Measurements from ENCODE around the gene JUND. TPM values are rescaled to one million over a fixed set of nuclear protein-coding genes. Genes with fewer than 3 reads are reported as not detected.
A peak's percentile ranks its signal among the peaks of the same experiment; 100 is the strongest.
"Not testable (repeated sequence)": the region's sequence is repeated elsewhere in the genome, so short reads cannot be mapped to it uniquely, and the experiment has no call there.

The JUND gene
- total RNA-seq (2014; rRNA removed; shearing (Covaris generic)) = 55.4 and 64.5 TPM in 2 replicates
- polyA plus RNA-seq (2015; cell fraction: cytosol; rRNA removed) = 98.9 and 105 TPM in 2 replicates
- polyA plus RNA-seq (2015; cell fraction: nucleus; rRNA removed) = 39.1 and 39.4 TPM in 2 replicates

DNA sequence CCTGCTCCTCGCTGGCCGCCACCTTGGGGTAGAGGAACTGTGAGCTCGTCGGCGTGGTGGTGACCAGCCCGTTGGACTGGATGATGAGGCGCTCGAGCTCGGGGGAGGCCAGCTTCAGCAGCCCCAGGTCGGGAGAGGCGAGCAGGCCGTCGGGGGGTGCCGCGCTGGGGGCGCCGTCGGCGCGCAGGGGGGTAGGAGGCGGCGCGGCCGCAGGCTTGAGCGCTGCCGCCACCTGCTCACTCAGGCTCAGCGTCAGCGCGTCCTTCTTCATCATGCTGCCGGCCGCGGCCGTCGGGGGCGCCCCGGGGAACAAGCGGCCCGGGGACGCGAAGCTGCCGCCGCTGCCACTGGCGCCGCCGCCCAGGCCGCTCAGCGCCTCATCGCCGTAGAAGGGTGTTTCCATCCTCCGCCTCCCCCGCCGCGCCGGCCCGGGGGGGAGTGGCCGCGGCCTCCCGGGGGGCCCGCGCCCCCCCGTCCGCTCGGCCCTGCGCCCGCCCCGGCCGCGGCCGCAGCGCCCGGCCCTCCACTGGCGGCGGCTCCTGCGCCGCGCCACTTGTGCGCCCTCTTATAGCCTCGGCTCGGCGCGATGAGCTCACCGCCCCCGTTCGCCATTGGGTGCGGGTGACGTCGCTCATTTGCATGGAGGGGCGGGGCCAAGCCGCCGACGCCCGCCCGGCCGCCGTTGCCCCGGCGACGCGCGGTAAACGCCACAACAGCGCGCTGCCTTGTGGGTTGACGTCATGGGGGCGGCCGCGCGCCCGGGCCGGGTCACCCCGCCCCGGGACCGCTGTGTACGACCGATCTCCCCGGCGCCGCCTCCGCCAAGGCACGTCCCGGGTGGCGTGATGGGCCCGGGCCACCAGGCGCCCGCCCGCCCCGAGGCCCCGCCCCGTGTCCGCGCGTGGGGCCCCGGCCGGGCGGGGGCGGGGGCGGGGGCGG lies at the start of gene JUND:
Gene JUND, minus strand, starts transcription at position 541 of the 939 bp plus-strand sequence. Its CDS starts 138 bp downstream, at position 403.
- DNase-seq (ENCODE audit: low read depth) = peak; percentile 95

GRCh38 chr19:18330868-18331267 lies 49.4 kb upstream of the JUND start:
- no peak for DNase-seq (ENCODE audit: low read depth)

DNA sequence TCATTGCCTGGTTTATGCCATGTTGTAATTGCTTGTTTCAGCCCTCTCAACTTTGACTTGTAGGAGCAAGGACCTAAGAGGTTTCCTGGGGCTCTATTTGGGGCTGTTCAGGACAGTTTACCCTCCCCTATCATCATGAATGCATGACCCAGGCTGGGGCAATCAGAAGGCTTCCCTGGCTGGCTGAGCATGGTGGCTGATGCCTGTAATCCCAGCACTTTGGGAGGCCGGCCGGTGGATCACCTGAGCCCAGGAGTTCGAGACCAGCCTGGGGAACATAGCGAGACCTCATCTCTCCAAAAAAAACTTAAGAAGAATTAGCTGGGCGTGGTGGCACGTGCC lies 47.6 kb upstream of the JUND start:
- DNase-seq (ENCODE audit: low read depth) = no peak

DNA sequence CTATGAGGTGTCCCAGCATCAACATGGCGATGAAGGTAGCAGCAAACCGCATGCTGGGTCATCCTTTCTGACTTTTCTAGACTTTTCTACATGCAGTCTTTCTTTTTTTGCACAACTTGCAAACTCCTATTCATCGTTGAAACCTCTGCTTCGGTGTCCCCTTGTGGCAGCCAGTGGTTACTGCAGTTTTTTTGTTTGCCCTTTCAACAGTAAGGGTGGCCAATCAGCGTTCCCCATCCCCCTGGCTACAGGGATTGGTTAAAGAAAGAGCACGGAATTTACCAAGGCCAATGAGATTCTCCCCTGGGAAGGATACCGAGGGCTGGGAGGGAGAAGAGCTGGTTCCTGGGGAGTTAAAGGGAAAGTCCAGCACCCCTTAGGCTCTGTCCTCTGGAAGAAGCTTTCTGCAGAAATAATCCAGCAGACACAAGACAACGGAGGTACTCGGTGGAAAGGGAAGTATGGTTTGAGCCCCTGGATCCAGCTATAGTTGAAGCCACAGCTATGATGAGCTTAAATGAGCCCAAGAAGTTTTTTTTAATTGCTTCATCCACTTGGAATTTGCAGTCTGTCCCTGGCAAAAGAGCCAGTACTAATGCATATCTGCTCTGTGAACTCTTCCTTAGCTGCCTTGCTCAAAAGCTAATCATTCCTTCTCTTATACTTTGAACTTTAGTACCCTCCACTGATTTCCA lies 47.1 kb upstream of the JUND start:
- DNase-seq (ENCODE audit: low read depth) = peak; percentile 95

DNA sequence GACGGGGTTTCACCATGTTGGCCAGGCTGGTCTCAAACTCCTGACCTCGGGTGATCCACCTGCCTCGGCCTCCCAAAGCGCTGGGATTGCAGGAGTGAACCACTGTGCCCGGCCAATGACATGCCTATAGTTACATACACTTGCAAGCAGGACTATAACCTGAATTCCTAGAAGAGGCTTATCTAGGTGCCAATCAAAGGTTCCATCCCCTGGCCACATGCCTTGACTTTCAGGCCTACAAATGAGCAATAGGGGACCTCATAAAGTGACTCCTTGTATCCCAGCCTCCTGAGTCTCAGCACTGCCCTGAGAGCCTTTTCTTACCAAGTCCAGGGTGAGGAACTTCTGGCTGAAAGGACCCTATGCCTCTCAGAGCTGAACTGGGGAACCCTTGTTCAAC lies 45.4 kb upstream of the JUND start:
- no peak for DNase-seq (ENCODE audit: low read depth)

GRCh38 chr19:18324373-18324731 lies 42.9 kb upstream of the JUND start:
- DNase-seq (ENCODE audit: low read depth) = not testable (repeated sequence)

DNA sequence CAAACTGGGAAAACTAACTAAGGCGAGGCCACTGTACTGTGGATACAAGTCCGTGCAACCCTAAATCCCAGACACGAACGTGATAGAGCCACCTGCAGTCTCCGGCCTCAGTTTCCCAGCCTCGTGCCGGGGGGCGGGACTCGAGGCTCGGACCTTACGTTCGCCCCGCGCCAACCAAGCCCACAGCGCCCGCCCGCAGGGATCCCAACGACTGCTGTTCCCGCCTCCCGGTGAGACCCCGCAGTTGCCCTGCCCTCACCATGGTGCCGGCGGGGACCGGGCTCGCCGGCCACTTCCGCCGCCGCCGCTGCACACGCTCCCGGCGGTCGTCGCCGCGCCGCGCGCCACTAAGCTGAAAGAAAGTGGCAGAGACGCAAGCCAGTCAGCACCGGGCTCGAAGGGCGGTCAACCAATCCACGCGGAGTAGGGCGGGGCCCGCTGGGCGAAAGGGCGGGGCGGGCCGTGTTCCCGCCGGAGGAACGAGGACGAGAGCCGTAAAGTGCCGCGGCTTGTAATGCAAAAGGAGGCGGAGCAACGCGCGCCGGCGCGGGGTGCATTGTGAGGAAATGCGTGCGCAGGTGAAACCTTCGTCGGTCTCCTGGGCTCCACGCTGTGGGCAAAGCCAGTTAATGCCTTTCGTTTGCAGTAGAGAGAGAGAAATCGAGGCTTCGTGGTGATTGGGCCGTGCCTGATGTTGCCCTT lies 41.5 kb upstream of the JUND start, which contains the start of gene LSM4:
Gene LSM4, minus strand, starts transcription at position 318 of the 702 bp plus-strand sequence. Its CDS starts 56 bp downstream, at position 262.
- DNase-seq (ENCODE audit: low read depth) = peak; percentile 97

GRCh38 chr19:18322318-18322758 lies 40.9 kb upstream of the JUND start:
- DNase-seq (ENCODE audit: low read depth) = peak; percentile 61

- no peak for DNase-seq (ENCODE audit: low read depth)
These were observed 40.3 kb upstream of the JUND start for GRCh38 chr19:18321734-18322102.

DNA sequence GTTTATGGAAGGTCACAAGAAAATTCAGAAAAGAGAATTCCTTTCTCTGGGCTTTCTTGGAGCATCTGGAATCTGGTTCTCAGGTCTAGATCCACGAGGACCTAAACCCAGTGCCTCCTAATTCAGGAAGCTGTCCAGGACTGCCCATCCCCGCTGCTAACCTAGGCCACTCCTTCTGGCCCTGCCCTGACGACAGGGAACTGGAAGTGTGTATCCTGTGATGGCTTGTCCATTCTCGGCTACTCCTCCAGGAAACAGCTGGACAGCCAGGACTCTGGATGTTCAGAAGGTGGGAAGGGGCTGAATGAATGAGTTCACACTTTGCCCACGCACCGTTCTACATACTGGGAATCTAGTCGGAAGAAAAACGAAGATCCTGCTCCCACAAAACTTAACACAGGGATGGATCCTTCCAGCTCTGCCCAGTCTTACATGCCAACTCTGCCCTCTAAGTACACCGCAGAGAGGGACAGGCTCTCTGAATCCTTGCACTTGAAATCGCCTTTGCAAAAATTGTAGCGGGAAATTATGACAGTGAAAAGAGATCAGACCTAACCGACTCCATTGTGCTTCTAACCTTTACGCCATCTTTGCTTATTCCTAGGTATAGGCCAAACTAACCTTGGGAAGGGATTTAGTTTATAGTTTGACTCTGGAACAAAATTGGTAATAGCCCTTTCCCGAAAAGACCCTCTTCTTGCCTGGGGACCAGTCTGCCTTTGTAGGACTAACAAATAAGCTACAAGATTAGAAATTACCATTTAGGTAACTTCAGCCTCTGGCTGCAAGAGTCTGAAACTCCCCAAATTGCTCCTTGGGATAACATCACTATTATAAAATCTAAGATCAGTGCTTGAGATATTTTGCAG lies 39.7 kb upstream of the JUND start:
- no peak for DNase-seq (ENCODE audit: low read depth)

GRCh38 chr19:18319591-18320135 lies 38.2 kb upstream of the JUND start:
- no peak for DNase-seq (ENCODE audit: low read depth)

- DNase-seq (ENCODE audit: low read depth) = no peak
These were observed 36.8 kb upstream of the JUND start for GRCh38 chr19:18317961-18318800.

DNA sequence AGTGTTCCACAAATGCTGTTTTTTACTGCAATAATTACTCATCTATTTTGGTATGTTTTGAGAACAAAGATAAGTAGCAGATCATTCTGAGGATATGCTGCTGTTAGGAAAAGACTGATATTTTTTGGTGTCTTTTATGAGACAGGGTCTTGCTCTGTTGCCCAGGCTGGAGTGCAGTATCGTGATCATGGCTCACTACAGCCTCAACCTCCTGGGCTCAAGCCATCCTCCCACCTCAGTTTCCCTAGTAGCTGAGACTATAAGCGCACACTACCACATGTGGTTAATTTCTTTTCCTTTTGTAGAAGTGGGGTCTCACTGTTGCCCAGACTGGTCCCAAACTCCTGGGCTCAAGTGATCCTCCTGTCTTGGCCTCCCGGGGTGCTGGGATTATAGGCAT lies 32.0 kb upstream of the JUND start:
- DNase-seq (ENCODE audit: low read depth) = no peak

GRCh38 chr19:18312092-18312534 lies 30.7 kb upstream of the JUND start:
- DNase-seq (ENCODE audit: low read depth) = no peak

GRCh38 chr19:18311502-18312091 lies 30.2 kb upstream of the JUND start:
- no peak for DNase-seq (ENCODE audit: low read depth)

DNA sequence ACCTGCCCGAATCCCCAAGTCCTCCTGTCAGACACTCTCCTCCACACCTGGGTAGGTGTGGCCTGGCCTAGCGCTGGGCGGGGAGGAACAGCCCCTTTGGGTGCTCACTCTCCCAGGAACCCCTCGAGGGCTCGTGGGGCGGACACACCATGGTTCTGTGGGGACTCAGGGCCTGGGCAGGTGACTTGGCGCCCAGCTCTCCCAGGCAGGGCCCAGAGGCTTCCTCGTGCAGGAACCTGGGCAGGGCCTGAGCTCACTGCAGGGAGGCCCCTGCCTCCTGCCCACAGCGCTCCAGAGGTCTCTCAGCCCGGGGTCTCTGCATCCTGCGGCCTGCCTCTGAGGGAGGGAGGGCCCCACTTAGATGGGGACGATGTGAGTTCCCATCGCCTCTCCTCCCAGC lies 29.5 kb upstream of the JUND start:
- DNase-seq (ENCODE audit: low read depth) = no peak

GRCh38 chr19:18310118-18310909 lies 28.9 kb upstream of the JUND start:
- DNase-seq (ENCODE audit: low read depth) = no peak

- no peak for DNase-seq (ENCODE audit: low read depth)
These were observed 28.2 kb upstream of the JUND start for GRCh38 chr19:18309525-18310064.
